ENCODE data around the gene ZNF526.
A peak's percentile ranks its signal among the peaks of the same experiment; 100 is the strongest.

Gene ZNF526

DNA sequence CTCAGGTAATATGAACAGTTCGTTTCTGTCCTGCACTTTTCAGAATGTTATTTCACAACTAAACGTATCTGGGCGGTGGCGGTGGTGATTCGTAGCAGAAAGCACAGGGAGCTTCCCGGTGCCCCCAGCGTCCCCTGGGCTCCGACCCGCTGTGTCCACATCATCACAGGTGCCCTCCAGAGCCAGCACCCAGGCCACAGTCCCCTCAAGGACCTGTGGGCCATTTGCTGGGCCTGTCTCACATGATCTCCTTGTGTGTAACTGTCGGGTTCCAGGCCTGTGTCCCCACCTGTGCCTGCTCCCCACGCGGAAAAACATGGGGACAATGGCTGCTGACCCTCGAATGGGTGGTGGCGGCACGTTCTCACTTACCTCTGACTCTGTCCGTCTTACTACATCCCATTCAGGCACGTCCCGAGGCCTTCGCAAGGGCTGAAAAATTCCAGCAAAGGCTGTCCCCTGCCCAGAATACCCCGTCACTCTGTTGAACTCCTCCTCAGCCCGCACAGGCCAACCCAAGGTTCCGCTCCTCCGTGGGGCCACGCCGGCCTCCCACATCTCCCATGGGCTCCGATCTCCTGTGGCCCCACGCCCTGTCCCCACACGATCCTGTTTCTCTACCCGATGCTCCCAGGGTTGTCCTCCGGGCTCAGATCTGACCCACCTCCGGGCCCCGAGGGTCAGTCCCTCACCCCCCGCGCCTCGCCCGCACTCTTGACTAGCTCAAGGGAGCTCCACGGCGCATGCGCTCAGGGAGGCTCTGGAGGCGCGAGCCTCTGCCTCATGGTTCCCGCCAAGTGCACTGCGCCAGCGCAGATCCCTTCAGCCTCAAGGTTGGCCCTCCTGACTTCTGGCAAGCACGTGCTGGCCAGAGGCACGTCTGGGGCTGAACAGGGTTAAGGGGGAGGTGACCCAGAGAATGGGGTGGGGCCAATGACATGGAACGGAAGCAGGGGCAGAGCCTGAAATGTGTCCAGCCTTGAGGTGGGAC lies 23.8 kb upstream of the ZNF526 start:
- DNase-seq (ENCODE audit: low read depth) = no peak

DNA sequence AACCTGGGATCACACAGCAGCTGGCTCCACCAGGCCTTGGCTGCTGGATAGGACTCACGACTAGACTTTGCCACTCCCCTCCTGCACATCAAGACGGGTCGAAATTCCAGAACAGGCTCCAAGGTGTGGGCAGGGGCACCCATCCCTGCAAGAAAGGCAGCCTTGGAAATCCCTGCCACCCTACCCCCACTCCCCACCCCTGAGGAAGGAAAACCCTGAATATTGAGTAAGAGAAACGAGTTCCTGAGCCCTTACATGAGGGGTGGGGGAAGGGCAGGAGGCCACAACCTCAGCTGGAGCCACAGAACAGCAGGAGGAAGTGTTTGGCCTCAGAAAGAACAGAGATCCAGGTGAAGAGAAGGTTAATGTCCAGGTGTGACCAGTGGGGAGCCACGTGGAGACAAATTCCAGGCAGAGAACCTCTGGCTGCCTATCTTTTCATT lies 22.7 kb upstream of the ZNF526 start:
- peak; percentile 22 for DNase-seq (ENCODE audit: low read depth)

DNA sequence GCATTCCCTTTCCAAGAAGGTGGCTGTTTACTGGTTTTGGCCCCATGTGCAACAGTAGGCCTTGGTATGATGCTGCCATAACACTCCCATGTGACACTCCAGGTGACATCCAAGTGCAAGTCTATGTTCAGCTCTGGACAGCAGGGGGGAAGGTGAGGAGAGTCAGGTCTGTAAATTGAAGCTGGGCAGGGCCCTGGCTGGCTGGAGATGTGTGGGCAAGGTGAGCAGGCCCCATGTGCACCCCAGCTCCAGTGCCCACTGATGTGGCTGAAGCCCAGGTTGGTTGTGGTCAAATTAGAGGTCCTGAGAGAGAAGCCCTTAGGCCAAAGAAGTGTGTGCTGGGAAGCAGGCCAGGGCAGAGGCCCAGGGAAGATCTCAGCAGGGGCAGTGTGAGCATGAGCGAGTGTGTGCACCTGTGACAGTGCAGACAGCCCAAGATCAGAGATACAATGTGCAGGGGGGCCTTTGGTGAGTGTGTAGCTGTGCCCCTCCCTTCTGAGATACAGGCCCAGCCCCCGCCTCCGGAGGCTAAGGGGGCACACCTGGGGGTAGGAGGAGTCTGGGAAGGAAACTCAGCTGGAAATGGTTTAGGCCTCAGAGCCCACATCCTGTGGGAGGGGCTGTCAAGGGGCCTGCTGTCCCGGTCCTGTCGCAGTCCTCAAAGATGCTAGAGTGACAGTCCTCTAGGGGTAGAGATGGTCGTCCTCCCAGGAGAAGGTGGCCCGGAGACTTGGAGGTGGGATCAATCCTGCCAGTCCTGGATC lies 21.3 kb upstream of the ZNF526 start:
- DNase-seq (ENCODE audit: low read depth) = no peak

DNA sequence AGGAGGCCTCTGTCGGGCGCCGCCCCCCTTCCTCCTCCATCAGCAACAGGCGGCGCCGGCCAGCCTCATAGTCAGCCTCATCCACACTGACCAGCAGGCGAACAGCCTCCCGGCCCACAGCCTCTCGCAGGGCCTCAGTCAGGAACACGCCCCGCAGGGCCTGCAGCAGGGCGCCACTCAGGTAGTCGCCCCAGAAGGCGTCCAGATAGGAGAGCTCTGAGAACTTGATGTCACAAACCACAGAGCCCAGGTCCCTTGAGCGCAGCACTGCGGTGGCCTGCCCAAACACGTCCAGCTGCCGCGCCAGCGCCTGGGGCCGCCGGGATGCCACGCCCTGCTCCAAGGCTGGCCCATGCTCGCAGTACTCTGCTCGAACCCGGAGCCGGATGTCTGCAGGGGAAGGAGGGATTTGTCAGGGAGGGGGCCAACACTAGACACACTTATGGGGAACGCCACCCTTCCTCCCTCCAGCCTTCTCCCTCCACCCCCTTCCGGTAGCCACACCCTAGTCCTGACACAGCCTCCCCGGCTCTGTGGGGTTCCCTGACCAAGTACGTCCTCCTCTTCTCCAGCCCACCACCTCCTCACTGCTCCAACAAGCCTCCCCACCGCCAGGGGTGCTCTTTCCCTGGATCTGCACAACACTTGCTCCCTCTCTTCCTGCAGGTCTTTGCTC lies 20.5 kb upstream of the ZNF526 start:
- no peak for DNase-seq (ENCODE audit: low read depth)

DNA sequence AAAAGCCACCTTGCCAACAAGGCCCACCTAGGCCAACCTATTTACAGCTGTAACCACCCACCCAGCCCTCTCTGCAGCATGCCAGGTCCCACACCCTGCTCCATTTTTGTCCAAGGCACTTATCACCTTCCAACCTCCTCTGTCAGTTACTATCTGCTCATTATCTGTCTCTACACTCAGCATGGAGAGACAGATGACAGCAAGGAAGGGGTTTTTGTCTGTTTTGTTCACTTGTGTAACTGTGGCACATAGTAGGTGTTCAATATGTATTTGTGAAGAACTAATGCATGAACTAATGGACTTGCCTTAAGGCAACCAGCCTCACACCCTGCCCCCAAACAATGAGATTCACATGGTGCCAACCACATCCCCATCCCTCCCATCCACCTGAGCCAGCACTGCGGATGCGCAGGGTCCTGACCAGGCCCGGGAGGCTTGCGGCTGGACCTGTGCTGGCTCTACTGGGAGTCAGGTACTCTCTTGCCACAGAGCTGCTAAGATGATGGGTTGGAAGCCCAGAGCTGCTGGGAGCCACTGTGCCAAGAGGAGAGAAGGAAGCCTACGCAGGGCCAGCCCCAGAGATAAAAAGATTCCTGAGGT lies 19.9 kb upstream of the ZNF526 start:
- DNase-seq (ENCODE audit: low read depth) = no peak

DNA sequence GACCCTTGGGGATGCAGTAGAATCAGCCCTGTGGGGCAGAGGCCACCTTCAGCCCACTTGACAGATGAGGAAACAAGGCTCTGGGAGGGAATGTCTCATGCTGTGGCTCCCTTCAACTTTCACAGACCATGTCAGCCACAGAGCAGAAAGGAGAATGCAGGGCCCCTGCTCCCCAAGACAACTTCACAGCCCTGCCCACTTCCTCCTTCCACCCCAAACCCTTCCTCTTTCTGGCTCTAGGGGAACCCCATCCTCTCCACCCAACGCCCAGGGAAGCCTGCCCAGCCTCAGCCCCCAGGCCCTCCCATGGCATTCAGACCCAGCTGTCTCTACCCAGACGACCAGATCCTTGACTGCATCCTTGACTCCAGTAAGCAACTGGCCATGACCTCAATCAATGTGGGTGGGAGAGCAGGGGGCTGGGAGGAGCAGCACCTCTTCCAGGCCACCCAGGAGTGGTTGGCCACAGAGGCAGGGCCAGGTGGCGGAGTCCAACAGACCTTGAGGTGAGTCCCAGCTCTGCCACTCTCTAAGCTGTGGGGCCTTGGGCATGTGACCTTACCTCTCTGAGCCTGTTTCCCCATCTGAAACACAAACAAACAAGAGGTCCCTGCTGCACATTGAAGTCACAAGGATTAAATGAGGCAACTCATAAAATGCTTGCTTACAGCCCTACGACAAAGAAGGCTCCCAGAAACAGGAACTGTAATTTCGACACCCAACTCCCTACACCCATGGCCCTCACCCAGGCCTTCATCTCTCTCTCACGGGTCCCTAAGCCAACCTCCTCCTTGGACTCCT lies 18.4 kb upstream of the ZNF526 start:
- DNase-seq (ENCODE audit: low read depth) = no peak

DNA sequence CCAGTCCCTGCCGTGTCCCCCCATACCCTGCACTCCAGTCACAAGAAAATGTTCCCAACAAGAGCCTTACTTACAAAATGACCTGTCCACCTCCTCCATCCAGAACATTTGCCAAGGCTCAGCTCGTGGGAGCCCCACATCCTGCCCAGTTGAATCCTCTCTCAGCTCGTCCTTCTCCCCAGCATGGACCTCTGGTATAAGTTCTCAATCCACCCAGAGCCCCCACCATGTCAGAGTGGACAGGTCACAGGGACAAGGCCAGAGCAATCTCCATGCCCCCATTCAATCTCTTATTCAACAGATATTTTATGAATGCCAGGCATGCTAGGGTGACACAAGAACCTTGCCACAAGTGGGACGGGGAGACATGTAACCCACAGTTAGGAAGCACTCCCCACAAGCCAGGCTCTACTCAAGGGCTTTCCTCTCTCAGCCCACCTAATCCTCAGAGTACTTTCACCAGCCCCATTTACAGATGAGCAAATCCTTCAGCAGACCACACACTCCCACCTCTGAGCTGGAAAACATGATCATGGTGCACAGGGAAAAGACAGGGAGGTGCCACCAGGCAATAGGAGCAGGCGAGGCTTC lies 17.7 kb upstream of the ZNF526 start:
- no peak for DNase-seq (ENCODE audit: low read depth)

DNA sequence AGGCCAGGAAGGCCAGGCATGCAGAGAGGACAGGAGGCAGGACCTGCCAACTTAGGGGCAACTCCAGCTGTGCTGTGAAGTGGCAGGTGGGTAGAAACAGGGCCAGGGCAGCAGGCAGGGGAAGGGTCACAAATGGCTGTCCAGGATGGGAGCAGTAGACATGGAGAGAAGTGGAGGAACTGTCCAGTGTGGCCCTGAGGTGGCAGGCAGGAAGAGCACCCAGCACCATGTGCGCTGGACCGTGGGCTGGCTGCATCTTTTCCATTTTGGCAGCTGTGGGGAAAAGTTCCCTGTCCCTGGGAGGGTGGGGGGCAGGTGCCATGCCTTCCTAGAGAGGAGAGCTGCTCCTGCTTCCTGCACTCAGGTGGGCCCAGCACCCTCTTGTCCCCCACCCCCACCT lies 16.4 kb upstream of the ZNF526 start:
- no peak for DNase-seq (ENCODE audit: low read depth)

DNA sequence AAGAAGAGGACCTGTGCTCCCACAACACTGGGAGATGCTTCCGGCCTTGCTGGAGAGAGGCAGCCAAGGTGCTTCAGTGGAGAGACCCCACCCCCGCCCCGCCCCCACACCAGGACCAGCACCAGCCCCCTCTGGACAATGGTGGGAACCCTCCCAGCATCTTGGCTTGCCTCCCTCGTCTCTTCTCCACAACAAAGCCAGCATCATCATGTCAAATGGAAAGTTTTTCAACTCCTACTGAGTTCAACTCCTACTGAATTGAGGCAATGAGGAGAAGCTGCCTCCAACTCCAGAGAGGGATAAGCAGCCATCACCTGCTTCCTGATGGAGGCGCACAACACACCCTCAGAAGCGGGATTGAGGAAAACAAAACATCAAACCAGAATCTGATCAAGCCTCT lies 15.4 kb upstream of the ZNF526 start:
- DNase-seq (ENCODE audit: low read depth) = no peak

DNA sequence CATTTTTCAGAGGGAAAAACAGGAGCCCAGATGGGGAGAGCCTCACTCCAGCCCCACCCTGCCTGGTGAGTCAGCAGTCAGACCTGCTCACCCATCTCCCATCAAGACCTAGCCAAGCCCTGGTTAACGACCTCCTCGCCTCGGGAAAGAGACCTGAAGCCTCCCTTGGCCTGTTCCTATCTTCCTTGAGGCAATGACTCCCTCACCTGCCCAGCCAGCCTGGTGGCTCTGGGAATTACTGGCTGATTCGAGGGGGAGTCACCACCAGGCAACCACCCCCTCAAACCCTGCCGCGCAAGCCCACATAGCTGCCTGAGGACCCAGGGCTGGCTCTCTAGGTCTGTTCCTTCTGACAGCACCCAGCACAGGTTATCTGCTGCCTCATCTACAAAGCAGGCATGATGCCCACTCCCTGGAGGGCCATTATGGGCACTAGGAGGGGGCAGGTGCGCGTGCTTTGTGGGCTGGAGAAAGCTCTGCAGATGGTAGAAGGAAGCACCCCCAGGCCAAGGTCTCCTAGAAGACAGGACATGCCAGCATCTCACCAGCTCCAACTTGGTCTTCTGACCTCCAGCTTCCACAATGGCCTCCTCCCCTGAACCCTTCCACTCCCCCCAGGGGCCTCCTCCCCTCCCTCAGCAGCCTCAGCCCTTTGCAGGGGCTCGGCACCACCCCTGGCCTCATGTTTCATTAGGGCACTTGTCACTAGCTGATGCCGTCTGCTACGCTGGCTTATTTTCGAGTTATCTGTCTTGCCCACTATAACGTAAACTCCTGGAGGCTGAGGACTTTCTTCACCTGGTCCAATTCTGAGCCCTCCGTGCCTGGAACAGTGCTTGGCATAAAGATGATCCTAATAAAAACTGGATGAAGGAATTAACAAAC lies 13.0 kb upstream of the ZNF526 start:
- peak; percentile 62 for DNase-seq (ENCODE audit: low read depth)

DNA sequence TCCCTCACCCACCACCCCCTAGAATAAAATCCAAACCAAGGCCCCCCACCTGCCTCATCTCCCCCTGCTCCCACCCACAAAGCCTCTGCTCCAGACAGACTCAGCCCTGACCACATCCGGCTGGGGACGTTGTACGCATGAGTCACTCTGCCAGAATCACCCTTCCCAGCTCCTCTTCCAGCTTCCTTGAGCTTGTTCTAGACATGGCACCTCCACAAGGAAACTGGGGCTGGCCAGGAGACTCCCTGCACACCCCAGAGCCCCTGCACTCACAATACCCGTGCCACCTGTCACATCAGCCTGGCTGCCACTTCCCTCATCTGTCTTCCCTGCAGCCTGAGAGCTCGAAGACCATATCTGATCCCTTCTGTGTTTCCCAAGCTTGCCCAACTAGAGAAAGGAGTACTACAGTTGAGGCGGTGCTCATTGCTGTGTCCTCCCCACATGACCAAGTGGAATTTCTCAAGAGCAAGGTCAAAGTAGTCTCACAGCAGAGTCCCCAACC lies 12.3 kb upstream of the ZNF526 start:
- peak; percentile 90 for DNase-seq (ENCODE audit: low read depth)

DNA sequence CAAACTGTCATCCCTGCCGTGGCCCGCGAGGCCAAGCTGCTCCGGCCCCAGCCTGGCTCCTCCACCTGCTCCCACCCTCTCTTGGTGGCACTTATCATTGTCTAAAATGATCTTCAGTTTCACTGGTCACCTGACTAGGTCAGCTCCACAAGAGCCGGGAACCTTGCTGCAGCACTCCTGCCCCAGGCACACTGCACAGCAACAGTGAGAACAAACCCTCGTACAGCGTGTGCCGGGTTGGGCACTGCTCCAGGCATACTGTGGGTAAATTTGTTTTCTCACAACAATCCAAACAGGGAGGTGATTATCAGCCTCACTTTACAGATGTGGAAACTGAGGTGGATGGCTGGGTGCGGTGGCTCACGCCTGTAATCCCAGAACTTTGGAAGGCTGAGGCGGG lies 11.5 kb upstream of the ZNF526 start:
- no peak for DNase-seq (ENCODE audit: low read depth)

DNA sequence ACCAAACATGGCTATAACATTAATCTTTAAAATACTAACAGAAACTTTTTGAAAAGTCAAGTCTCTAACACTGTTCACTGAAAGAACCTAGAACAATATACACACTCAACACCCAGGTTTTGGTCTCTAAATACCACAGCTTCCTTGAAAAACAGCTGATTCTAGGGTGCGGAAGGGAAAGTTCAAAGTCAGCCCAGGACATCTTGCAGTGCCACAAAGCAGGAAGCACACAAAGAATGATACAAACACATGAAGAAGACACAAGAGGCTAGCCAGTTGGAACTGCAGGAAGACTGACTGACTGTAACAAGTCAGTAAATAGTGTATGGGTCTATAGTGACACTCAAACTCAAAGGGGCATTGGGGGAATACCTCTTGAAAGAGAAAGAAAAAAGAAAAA lies 7.2 kb upstream of the ZNF526 start:
- DNase-seq (ENCODE audit: low read depth) = no peak

DNA sequence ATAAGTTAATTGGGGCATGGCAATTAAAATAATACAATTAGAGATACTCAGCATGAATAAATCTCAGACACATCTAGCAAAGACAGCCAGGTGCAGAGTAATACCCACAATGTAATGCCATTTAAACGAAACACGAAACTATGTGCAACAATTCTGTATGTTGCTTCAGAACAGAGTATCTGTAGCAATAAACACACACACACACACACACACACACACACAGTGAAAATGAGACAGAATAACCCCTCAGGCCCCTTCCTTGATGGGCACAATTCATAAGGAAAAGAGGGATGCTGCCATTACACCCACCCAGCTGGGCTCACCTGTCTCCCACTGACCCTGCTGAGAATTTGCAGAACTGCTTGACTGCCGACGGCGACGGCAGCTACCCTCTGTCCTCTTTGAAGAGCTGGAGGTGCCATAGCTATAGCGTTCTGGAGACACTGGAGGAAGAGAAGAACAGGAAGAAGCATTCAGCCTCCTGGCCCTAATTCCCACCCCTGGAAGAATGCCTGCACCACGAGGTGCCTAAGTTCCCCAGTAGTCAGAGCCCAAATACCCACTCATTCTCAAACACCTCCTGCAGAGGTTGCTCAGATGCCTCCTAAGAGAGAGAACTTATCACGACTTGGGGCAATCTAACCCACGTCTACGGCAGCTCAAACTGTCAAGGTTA lies 5.2 kb upstream of the ZNF526 start:
- no peak for DNase-seq (ENCODE audit: low read depth)

DNA sequence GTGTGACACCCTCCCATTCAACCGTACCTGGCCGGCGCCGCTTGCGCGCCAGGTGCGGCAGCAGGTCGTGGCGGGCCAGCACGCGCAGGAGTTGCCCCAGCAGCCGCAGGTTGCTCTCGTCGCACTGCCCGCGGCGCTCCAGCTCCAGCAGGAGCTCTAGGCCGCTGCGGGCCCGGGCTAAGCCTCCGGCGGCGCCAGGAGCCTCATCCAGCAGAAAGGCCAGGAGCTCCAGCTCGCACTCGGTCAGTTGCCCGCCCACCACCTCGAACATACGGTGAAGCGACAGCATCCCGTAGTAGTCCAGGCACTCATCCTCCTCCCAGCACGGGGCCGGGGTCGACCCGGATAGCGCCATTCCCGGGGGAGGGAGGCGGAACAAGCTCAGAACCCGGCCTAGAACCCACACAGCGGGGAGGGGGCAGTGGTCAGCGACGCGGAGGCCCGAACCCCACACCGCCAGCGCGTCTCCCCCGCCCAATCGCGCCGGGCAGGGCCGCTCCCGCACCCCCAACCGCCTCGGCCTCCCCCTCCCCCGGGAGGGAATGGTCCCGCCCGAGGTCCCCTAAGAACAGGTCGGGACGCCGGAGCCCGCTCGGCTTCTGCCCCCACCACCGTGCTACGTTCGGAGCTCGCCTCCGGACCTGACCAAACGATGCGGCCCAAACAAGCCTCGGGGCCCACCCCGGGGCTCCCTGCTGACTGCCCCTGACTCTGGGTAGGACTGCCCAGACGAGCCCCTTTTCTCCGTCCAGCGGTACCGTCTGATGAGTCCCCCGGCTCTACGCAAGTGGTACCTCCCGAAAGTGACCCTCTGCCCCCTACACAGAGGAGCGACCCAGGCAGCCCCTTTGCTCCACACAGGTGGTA lies 3.2 kb upstream of the ZNF526 start:
- peak; percentile 41 for DNase-seq (ENCODE audit: low read depth)

DNA sequence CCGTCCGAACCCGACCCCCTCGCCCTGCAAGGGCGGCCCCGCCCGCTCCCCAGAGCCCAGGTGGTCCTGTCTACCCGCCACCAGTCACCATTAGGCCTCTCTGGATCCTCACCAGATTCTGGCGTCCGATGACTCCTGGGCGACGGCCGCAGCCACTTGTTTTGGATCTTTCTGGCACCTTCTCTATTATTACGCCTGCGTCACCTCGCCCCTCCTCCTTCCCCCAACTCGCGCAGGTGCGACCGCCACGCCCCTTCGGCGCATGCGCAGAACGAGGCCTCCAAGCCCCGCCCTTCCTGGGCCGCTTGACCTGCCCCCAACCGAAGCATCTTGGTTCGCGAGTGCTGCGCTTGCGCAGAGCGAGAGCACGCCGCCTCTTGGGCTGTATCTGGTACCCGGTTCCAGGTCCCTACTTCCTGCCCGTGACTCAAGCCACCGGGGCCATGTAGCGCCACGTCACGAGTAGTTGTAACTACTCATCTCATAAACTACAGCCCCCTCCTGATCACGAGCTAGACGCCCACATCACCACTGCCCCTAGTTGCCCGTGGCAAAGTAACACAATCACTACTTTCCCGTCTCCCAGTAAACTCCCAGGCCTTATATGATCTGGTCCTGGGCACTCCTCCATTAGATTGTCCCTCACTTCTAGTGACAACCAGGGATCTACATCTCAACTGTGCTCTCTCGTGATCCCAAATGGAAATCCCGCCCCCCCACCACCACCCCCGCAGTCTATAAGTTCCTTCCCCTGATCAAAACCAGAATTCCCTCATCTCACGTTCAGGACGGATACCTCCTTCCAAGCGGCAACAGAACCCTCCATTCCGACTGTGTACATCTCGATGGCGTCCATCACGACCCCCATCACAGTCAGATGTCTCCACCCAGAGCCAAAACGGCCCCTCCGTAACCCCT lies 2.3 kb upstream of the ZNF526 start, which contains the start of gene DEDD2:
Gene DEDD2 (minus strand): TSS at position 158 of the 918 bp plus-strand sequence. CDS start 670 bp downstream, outside the sequence.
- DNase-seq (ENCODE audit: low read depth) = peak; percentile 95

DNA sequence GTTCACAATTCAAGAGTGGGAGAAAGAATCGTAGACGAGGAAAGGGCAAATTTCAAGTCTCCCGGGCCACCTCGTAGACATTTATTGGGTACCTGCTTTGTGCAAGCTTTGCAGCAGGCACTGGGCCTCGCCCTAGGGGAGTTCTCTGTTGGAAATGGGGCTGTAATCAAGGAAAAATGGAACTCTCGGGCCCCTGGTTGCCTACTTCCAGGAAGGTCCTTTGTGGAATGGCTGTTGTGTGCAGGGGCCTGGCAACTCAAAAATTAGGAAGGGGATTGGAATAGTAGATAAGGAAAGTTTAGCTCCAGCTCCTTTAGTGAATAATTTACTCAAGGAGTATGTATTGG lies 612 bp downstream of the ZNF526 start:
- DNase-seq (ENCODE audit: low read depth) = no peak

Data from iris pigment epithelial cell (primary cell).